ENCODE results near the gene PRKAG2.

DNA sequence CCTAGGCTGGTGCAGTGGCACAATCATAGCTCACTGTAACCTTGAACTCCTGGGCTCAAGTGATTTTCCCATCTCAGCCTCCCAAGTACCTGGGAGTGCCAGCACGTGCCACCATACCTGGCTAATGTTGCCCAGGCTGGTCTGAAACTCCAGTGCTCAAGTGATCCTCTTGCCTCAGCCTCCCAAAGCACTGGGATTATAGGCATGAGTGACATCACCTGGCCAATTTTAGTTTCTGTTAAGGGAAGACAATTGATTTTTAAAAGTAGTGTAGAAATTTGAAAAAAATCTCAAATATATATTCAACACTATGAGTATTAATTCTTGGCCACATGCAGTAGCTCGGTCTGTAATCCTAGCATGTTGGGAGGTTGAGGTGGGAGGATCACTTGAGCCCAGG lies 235.3 kb downstream of the PRKAG2 start:
- TF ChIP-seq, protein P1, sequence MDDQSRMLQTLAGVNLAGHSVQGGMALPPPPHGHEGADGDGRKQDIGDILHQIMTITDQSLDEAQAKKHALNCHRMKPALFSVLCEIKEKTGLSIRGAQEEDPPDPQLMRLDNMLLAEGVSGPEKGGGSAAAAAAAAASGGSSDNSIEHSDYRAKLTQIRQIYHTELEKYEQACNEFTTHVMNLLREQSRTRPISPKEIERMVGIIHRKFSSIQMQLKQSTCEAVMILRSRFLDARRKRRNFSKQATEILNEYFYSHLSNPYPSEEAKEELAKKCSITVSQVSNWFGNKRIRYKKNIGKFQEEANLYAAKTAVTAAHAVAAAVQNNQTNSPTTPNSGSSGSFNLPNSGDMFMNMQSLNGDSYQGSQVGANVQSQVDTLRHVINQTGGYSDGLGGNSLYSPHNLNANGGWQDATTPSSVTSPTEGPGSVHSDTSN (IDR thresholded peaks at IDR 0.05), result no peak
- TF ChIP-seq RAD21 (IDR thresholded peaks at IDR 0.05; ENCODE audit: low read length) (no peak), SMC3 (IDR thresholded peaks at IDR 0.05; ENCODE audit: low read depth, low read length) (no peak)
